OCI-LY3 (cell line): ENCODE results near the gene PEA15.

ENCODE experiments used
- H2AFZ ChIP-seq: fragments of 200-600, 300-600 bp; shearing (Covaris generic); 2 replicates; pipeline ENCODE4 v1.6.0; 2014; ENCODE audit warnings: antibody characterized with exemption, low read depth, low read length
- H3K27ac ChIP-seq: fragments of 200-600, 300-600 bp; sonication (generic); 2 replicates; pipeline ENCODE4 v1.5.1; 2014; ENCODE audit warnings: mild to moderate bottlenecking, low read length, moderate library complexity, mixed read lengths
- H3K27me3 ChIP-seq: fragments of 200-600, 300-600 bp; sonication (generic); 2 replicates; pipeline ENCODE4 v1.6.1; 2014; ENCODE audit warnings: low read depth, low read length, mixed read lengths
- H3K36me3 ChIP-seq: fragments of 200-600, 300-600 bp; sonication (generic); replicated peaks from 2 replicates; pipeline ENCODE3; 2014; ENCODE audit warnings: low read depth, low read length, mixed read lengths
- H3K4me1 ChIP-seq: fragments of 300-600, 200-600 bp; sonication (generic); 2 replicates; pipeline ENCODE4 v1.6.1; 2014; ENCODE audit warnings: low read length, mixed read lengths
- H3K4me2 ChIP-seq: fragments of 200-600, 300-600 bp; sonication (generic); 2 replicates; pipeline ENCODE4 v1.6.1; 2014; ENCODE audit warnings: low read length, mixed read lengths
- H3K4me3 ChIP-seq: fragments of 300-600, 200-600 bp; sonication (generic); 2 replicates; pipeline ENCODE4 v1.5.1; 2014; ENCODE audit warnings: antibody characterized with exemption, mild to moderate bottlenecking, low read length, moderate library complexity
- H3K79me2 ChIP-seq: fragments of 300-600, 200-600 bp; shearing (Covaris generic); 2 replicates; pipeline ENCODE4 v1.6.1; 2014; ENCODE audit warnings: mild to moderate bottlenecking, low read length, mixed read lengths
- H3K9ac ChIP-seq: fragments of 300-600, 200-600 bp; shearing (Covaris generic); 2 replicates; pipeline ENCODE4 v1.6.0; 2014; ENCODE audit warnings: mild to moderate bottlenecking, low read length, moderate library complexity
- H3K9me3 ChIP-seq: fragments of 200-600, 300-600 bp; shearing (Covaris generic); 2 replicates; pipeline ENCODE4 v1.6.1; 2014; ENCODE audit warnings: low read length, mixed read lengths; ENCODE audit not compliant: insufficient read depth
- H4K20me1 ChIP-seq: fragments of 200-600, 300-600 bp; sonication (generic); 2 replicates; pipeline ENCODE4 v1.6.1; 2016; ENCODE audit warnings: low read length, mixed read lengths; ENCODE audit not compliant: insufficient read depth
- EZH2phosphoT487 ChIP-seq: fragments of 200-600 bp; shearing (Covaris generic); IDR thresholded peaks from 2 replicates; pipeline ENCODE4 v1.6.1; 2018; ENCODE audit warnings: antibody characterized with exemption, mixed run types, low read depth
- TF ChIP-seq, protein P1 (sequence below): fragments of 200-600, 300-600 bp; sonication (generic); IDR thresholded peaks from 2 replicates; pipeline ENCODE4 v1.5.1; 2014; ENCODE audit warnings: antibody characterized with exemption, low read length, low read depth

The PEA15 gene

DNA sequence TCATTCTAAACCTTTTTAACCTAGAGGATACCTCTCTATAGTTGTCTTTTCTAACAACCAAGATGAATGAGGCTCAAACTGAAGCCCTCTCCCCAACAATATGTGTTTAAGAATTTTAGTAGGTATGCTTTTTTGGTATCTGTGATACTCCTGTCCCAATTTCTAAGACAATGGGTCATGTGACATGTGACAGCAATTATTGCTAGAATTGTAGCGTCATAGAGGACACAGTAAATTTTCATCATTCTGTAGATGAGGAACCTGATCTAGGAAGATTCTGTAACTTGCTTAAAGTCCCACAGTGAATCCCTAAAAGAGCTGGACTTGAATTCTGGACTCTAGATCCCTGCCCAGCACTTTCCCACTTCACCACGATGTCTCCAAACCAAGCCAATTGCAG, 26.5 kb upstream of the PEA15 start:
- no peak overlapping the region for H3K4me2 ChIP-seq
- peaks cover 11% of the 10 kb centered on the region; the same call in 1 of the 2 replicates for H3K4me1 ChIP-seq
- no peak overlapping the region for H2AFZ ChIP-seq
- no peak overlapping the region for H3K4me3 ChIP-seq
- H3K79me2 ChIP-seq, result no peaks in the 10 kb centered on the region
- H3K27me3 ChIP-seq, result peaks cover 41% of the 10 kb centered on the region
- TF ChIP-seq EZH2phosphoT487, result no peak
- TF ChIP-seq, protein P1, sequence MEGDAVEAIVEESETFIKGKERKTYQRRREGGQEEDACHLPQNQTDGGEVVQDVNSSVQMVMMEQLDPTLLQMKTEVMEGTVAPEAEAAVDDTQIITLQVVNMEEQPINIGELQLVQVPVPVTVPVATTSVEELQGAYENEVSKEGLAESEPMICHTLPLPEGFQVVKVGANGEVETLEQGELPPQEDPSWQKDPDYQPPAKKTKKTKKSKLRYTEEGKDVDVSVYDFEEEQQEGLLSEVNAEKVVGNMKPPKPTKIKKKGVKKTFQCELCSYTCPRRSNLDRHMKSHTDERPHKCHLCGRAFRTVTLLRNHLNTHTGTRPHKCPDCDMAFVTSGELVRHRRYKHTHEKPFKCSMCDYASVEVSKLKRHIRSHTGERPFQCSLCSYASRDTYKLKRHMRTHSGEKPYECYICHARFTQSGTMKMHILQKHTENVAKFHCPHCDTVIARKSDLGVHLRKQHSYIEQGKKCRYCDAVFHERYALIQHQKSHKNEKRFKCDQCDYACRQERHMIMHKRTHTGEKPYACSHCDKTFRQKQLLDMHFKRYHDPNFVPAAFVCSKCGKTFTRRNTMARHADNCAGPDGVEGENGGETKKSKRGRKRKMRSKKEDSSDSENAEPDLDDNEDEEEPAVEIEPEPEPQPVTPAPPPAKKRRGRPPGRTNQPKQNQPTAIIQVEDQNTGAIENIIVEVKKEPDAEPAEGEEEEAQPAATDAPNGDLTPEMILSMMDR, result no peak
- H3K9ac ChIP-seq, result no peak overlapping the region
- H3K9me3 ChIP-seq, result no peaks in the 10 kb centered on the region
- no peaks in the 10 kb centered on the region for H3K36me3 ChIP-seq
- no peak overlapping the region for H3K27ac ChIP-seq
- no peaks in the 10 kb centered on the region for H4K20me1 ChIP-seq

DNA sequence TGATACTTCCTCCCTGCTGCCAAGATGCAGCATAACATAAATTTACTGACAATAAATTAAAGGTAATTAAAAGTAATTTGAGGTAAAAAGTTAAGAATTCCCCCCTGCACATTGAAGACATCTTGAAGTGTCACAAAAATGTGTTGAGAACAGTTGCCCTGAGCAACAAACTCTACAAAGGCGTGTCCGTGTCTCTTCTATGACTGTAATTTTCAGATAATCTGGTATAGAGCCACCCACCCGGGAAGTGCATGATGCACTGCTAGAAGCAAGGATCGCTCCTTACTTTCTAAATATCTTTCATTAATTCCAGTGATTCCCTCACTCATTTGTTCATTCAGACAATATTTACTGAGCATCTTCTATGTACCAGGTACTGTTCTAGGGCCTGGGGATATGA, 25.8 kb upstream of the PEA15 start:
- Histone ChIP-seq H3K4me1 (peaks cover 11% of the 10 kb centered on the region; the same call in 1 of the 2 replicates), H3K27me3 (peaks cover 35% of the 10 kb centered on the region), H3K9me3 (no peaks in the 10 kb centered on the region), H2AFZ (no peak overlapping the region), H3K36me3 (no peaks in the 10 kb centered on the region), H4K20me1 (no peaks in the 10 kb centered on the region), H3K4me3 (no peak overlapping the region), H3K4me2 (no peak overlapping the region), H3K79me2 (no peaks in the 10 kb centered on the region), H3K9ac (no peak overlapping the region), H3K27ac (no peak overlapping the region)
- TF ChIP-seq EZH2phosphoT487, result no peak
- TF ChIP-seq, protein P1, result no peak

DNA sequence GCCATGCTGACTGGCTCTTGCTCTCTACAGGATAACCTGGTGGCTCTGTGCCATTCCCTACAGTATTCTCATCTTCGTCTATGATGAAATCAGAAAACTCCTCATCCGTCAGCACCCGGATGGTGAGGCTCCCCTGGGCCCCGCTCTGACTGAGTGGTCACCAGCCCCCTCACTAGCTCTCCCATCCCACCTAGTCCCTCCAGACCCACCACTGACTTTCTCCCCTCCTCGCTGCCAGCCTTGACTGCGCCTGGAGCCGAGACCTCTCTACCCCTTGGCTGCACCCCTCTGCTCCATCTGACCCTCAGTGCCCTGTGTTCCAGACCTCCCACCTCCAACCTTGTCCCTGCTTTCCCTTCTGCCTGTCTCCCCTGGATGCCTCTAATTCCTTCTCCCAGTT, 18.9 kb upstream of the PEA15 start:
- peaks cover 13% of the 10 kb centered on the region for H3K4me1 ChIP-seq
- peaks cover 27% of the 10 kb centered on the region for H3K27me3 ChIP-seq
- H2AFZ ChIP-seq, result no peak overlapping the region
- H3K36me3 ChIP-seq, result no peaks in the 10 kb centered on the region
- H4K20me1 ChIP-seq, result no peaks in the 10 kb centered on the region
- H3K9ac ChIP-seq, result no peak overlapping the region
- H3K4me3 ChIP-seq, result no peak overlapping the region
- no peaks in the 10 kb centered on the region for H3K9me3 ChIP-seq
- no peaks in the 10 kb centered on the region for H3K79me2 ChIP-seq
- H3K4me2 ChIP-seq, result no peak overlapping the region
- no peak for TF ChIP-seq EZH2phosphoT487
- TF ChIP-seq, protein P1, result no peak
- no peak overlapping the region for H3K27ac ChIP-seq

DNA sequence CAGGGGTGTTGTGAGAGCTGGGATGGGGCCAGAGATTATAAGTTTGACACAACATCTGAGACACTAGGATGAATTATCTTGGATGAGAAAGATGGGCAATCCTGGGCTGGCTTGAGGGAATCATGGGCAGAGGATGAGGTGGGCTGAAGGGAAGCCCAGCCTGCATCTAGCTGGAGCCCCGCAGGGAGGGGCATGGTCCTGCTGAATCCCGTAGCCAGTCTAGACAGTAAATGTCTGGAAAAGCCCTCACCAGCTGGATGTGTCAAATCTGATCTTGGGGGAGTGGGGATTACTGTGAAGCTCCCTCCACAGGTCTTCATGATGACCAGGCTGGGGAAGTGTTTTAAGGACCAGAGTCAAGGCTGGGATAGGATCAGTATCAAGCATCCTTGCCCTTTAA, 18.5 kb upstream of the PEA15 start:
- Histone ChIP-seq H3K9me3 (no peaks in the 10 kb centered on the region), H3K27ac (no peak overlapping the region), H3K4me1 (peaks cover 13% of the 10 kb centered on the region), H3K4me3 (no peak overlapping the region), H3K36me3 (no peaks in the 10 kb centered on the region), H4K20me1 (no peaks in the 10 kb centered on the region), H3K27me3 (peaks cover 22% of the 10 kb centered on the region), H3K79me2 (no peaks in the 10 kb centered on the region), H3K9ac (no peak overlapping the region), H2AFZ (no peak overlapping the region), H3K4me2 (no peak overlapping the region)
- no peak for TF ChIP-seq EZH2phosphoT487
- TF ChIP-seq, protein P1, result no peak
